Measurements from ENCODE around the gene CDH3.

DNA sequence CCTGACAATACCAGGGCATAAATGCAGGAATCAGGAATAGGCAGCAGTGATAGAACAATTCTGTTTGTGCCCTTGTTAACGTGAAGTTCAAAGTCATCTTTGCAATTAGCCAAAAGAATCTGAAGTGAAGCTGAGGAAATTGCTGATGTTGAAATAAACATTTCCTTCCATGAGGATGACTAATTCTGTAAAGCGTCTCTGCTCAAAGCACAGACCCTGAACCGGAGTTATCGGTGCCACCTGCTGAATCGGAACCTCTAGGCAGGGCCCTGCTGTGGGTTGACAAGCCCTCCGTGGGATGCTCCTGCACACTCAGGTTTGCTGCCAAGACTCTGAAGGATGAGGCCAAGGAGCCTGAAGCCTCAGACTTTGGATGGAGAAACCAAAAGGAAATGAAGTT, 55.0 kb downstream of the CDH3 start:
- no peak for TF ChIP-seq GATA2 (IDR thresholded peaks at IDR 0.05; ENCODE audit: low read depth, low read length)
- TF ChIP-seq GATA3 (IDR thresholded peaks at IDR 0.05; ENCODE audit: low read depth, low read length) = no peak
